Left ventricle myocardium inferior (tissue), 1 donor: ENCODE results near the gene VTI1A. TPM values are rescaled to one million over a fixed set of nuclear protein-coding genes. Genes with fewer than 3 reads are reported as not detected.

Experiments used
- DNase-seq: peaks from one replicate; pipeline ENCODE4 v3.0.0-alpha.2; 2020
- H3K27ac ChIP-seq: fragments of 200-600 bp; replicated peaks from 2 replicates; pipeline ENCODE4 v1.8.0; 2021
- H3K27me3 ChIP-seq: fragments of 200-600 bp; 2 replicates; pipeline ENCODE4 v1.8.0; 2021; ENCODE audit warnings: low read depth
- H3K36me3 ChIP-seq: fragments of 200-600 bp; 2 replicates; pipeline ENCODE4 v1.8.0; 2021
- H3K4me1 ChIP-seq: fragments of 200-600 bp; 2 replicates; pipeline ENCODE4 v1.8.0; 2021
- H3K4me3 ChIP-seq: fragments of 200-600 bp; 2 replicates; pipeline ENCODE4 v1.8.0; 2021; ENCODE audit warnings: mild to moderate bottlenecking, moderate library complexity
- H3K9me3 ChIP-seq: fragments of 200-600 bp; replicated peaks from 2 replicates; pipeline ENCODE4 v1.8.0; 2021
- intact Hi-C: fragments of 100-400 bp; cut with micrococcal nuclease; formaldehyde crosslinking; loops from one replicate; pipeline ENCODE4 v1.11.0; 2022
- total RNA-seq: library from RNA; stranded (reverse); fragmentation: NEBNext Ultra II Directional; extraction: Animal tissue kit (Norgen Biotek cat#: 25700); gene quantifications from one replicate; pipeline ENCODE4 v1.2.1, GENCODE V29; 2021
- TF ChIP-seq, protein P1 (sequence below): fragments of 200-600 bp; IDR thresholded peaks from 2 replicates; pipeline ENCODE4 v1.8.0; 2021; ENCODE audit warnings: antibody characterized with exemption, mild to moderate bottlenecking, borderline replicate concordance
- donor health status: DM: no; HTN: yes; CAD: no; lungs with severe emphysema.

VTI1A gene
- total RNA-seq, 1 donor from 2014 or later: 20.5 TPM

DNA sequence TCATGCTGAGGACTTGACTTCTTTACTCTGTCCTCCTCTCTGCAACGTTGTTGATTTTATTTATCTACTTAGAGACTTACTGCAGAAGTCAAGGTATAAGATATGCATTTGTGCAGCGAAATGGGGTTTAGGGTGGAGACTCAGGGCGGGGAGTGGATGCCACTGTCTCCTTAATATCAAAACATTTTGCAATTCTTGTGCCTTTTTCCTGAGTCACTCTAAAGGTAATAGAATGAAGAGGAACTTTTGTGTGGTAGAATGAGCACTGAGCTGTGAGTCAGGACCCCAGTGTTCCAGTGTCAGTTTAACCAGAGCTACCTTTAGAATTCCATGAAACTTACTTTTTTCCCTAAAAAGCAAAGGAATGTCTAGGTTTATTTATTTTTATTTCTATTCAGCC is 78.2 kb downstream of the VTI1A start:
- TF ChIP-seq, protein P1, sequence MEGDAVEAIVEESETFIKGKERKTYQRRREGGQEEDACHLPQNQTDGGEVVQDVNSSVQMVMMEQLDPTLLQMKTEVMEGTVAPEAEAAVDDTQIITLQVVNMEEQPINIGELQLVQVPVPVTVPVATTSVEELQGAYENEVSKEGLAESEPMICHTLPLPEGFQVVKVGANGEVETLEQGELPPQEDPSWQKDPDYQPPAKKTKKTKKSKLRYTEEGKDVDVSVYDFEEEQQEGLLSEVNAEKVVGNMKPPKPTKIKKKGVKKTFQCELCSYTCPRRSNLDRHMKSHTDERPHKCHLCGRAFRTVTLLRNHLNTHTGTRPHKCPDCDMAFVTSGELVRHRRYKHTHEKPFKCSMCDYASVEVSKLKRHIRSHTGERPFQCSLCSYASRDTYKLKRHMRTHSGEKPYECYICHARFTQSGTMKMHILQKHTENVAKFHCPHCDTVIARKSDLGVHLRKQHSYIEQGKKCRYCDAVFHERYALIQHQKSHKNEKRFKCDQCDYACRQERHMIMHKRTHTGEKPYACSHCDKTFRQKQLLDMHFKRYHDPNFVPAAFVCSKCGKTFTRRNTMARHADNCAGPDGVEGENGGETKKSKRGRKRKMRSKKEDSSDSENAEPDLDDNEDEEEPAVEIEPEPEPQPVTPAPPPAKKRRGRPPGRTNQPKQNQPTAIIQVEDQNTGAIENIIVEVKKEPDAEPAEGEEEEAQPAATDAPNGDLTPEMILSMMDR: no peak
- H3K27me3 ChIP-seq: no peaks in the 10 kb centered on the region
- H3K36me3 ChIP-seq: no peaks in the 10 kb centered on the region
- DNase-seq: no peak
- H3K9me3 ChIP-seq: no peaks in the 10 kb centered on the region
- intact Hi-C loops: no loop called here
- H3K27ac ChIP-seq: no peak overlapping the region
- no peak overlapping the region for H3K4me3 ChIP-seq
- no peaks in the 10 kb centered on the region for H3K4me1 ChIP-seq

DNA sequence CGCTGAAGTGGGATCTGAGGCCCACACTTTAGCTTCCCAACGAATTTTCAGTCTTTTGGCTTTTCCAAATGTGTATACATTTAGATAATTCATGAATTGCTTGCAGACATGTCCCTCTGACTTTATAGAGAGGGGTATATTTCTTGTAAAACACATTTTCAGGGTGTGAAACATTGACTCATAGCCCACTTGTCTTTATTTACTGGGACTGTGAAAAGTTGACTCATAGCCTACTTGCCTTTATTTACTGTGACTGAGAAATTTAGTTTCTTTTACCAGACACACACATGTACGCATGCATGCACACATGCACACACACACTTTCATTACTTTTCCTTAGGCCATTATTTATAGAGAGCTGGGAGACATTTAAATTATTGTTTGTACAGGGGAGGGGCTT is 79.1 kb downstream of the VTI1A start:
- TF ChIP-seq, protein P1: no peak
- no peaks in the 10 kb centered on the region for H3K9me3 ChIP-seq
- H3K4me1 ChIP-seq: no peaks in the 10 kb centered on the region
- H3K4me3 ChIP-seq: no peak overlapping the region
- intact Hi-C loops: no loop called here
- no peak for DNase-seq
- H3K36me3 ChIP-seq: no peaks in the 10 kb centered on the region
- no peaks in the 10 kb centered on the region for H3K27me3 ChIP-seq
- H3K27ac ChIP-seq: no peak overlapping the region

DNA sequence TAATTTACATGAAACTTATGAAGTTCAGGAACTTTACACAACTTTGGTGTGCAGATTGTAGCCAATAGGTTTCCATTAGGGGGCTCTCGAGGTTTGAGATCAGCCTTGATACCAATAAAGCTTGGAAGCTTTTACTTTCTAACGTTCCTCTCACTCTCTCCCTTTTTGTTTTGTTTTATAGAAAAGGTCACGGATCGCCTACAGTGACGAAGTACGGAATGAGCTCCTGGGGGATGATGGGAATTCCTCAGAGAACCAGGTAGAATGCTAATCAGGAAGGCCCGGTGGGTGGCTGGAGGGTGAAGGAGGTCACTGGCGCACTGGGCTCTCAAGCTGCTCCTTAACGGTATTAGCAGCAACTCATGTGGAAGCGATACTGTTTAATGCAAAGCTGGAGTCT is 79.9 kb downstream of the VTI1A start:
- DNase-seq: no peak
- Histone ChIP-seq H3K4me1 (no peaks in the 10 kb centered on the region), H3K4me3 (no peak overlapping the region), H3K9me3 (no peaks in the 10 kb centered on the region), H3K27me3 (no peaks in the 10 kb centered on the region), H3K36me3 (no peaks in the 10 kb centered on the region), H3K27ac (no peak overlapping the region)
- intact Hi-C loops: no loop called here
- TF ChIP-seq, protein P1: no peak

GRCh38 chr10:112528235-112528634 is 81.2 kb downstream of the VTI1A start:
- no peaks in the 10 kb centered on the region for H3K27me3 ChIP-seq
- TF ChIP-seq, protein P1: no peak
- H3K4me3 ChIP-seq: no peak overlapping the region
- H3K4me1 ChIP-seq: no peaks in the 10 kb centered on the region
- H3K9me3 ChIP-seq: no peaks in the 10 kb centered on the region
- DNase-seq: no peak
- H3K36me3 ChIP-seq: no peaks in the 10 kb centered on the region
- intact Hi-C loops: no loop called here
- no peak overlapping the region for H3K27ac ChIP-seq

DNA sequence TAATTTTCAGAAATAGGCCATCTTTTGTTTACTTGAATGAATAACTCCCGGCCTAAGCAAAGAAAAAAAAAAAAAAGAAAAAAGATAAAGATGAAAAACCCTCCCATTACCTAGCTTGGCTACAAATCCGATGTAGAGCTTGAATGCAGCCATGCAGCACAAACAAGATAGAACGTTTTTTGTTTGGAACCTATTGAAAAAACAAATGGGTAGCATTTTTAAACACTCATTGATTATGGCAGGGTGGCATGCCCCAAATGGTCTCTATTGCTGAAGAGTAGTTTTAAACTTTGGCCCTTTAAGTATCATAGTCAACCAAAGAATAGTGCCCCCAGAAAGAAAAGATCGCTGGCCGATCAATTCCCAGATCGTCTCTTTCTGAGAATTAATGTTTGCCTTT is 84.4 kb downstream of the VTI1A start:
- Histone ChIP-seq H3K36me3 (no peaks in the 10 kb centered on the region), H3K27me3 (no peaks in the 10 kb centered on the region), H3K4me3 (no peak overlapping the region), H3K27ac (no peak overlapping the region), H3K4me1 (no peaks in the 10 kb centered on the region), H3K9me3 (no peaks in the 10 kb centered on the region)
- TF ChIP-seq, protein P1: no peak
- intact Hi-C loops: no loop called here
- DNase-seq: no peak

DNA sequence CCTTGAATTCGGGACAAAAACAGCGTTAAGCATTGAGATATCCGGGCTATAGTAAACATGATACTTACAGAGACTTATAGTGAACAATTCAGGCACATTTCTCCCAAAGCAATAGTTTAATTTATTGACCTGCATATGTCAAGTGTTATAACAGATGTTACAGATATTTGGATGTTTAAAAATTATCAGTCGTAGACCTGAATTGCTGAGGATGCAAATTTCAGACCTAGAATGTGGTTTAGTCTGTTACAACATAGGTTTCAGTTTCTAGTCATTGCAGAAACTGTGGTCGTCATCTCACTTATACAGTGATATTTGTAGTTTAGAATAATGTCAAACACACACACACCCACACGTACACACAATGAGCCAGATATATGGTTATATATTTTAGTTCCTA is 85.2 kb downstream of the VTI1A start:
- no peak overlapping the region for H3K27ac ChIP-seq
- H3K27me3 ChIP-seq: no peaks in the 10 kb centered on the region
- H3K4me1 ChIP-seq: no peaks in the 10 kb centered on the region
- H3K36me3 ChIP-seq: no peaks in the 10 kb centered on the region
- H3K4me3 ChIP-seq: no peak overlapping the region
- H3K9me3 ChIP-seq: no peaks in the 10 kb centered on the region
- TF ChIP-seq, protein P1: no peak
- intact Hi-C loops: no loop called here
- DNase-seq: no peak
